Measurements from ENCODE around the gene AUH.

Gene AUH

DNA sequence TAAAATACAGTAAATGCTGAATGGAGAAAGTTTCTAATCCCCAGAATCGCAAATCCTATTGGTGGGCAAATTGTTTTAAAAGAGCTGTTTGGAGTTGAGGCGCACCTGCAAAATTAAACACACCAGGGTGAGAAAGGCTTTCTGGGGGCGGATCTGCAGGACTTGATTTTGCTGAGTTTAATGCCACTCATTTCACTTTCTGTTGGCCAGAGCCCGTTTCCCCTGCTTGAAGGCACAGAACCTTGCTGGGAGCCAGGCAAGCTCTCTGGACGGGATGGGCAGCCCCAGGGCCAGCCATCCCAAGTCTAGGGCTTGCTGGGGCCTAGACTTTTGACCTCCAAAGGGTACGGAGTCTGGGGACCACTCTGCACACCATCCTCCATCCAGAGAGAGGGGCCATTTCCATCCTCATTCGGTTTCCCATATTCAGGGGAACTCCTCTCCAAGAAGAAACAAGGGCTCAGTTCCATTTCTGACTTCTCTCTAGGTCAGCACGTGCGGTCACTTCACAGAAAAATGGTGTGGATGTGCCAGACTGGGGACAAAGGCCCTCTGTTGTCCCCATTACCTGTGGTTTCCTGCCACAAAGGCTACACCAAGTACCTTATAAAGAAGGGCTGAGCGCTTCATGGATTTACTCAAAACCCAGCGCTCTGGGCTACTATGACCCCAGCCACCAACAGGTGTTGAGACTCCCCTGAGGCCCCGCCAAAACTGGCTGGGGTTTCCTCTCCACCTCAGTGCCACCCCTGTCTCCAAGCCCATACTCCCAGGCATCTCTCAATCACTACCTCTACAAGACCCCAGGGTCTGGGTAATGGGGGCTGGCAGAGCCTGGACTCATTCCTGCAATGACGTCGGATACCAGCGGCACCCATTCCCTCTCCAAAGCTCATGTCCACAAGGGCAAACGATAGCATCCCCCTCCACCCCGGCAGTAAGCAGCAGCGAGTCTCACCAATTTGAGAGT, 170.0 kb downstream of the AUH start:
- H3K9me3 ChIP-seq: no peaks in the 10 kb centered on the region
- TF ChIP-seq, protein P1, sequence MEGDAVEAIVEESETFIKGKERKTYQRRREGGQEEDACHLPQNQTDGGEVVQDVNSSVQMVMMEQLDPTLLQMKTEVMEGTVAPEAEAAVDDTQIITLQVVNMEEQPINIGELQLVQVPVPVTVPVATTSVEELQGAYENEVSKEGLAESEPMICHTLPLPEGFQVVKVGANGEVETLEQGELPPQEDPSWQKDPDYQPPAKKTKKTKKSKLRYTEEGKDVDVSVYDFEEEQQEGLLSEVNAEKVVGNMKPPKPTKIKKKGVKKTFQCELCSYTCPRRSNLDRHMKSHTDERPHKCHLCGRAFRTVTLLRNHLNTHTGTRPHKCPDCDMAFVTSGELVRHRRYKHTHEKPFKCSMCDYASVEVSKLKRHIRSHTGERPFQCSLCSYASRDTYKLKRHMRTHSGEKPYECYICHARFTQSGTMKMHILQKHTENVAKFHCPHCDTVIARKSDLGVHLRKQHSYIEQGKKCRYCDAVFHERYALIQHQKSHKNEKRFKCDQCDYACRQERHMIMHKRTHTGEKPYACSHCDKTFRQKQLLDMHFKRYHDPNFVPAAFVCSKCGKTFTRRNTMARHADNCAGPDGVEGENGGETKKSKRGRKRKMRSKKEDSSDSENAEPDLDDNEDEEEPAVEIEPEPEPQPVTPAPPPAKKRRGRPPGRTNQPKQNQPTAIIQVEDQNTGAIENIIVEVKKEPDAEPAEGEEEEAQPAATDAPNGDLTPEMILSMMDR (IDR thresholded peaks at IDR 0.05): no peak
- intact Hi-C loops (cut with DNase I; ENCODE audit: low total_unique reads): loop anchor here (2.0 to 5.0 kb wide), 3 partner anchors 74 to 269 kb away; partner anchors contain the start of gene NFIL3
- DNase-seq: no peak
- H3K36me3 ChIP-seq: no peaks in the 10 kb centered on the region
- H3K4me3 ChIP-seq: no peak overlapping the region
- H3K27ac ChIP-seq: peak overlapping the region; percentile 98 to 99
- H3K4me1 ChIP-seq: peaks cover 0 to 50% (median 29%) of the 10 kb centered on the region in 4 donors
- H3K27me3 ChIP-seq: no peaks in the 10 kb centered on the region

GRCh38 chr9:91190062-91190461, 171.7 kb downstream of the AUH start:
- intact Hi-C loops (cut with DNase I; ENCODE audit: low total_unique reads): loop anchor here (5.0 kb wide), 2 partner anchors 73 to 268 kb away; no protein-coding TSS in a partner anchor
- TF ChIP-seq, protein P1 (IDR thresholded peaks at IDR 0.05): no peak
- Histone ChIP-seq H3K36me3 (no peaks in the 10 kb centered on the region), H3K27me3 (no peaks in the 10 kb centered on the region), H3K9me3 (no peaks in the 10 kb centered on the region), H3K4me3 (no peak overlapping the region), H3K27ac (no peak overlapping the region), H3K4me1 (peaks cover 0 to 37% (median 23%) of the 10 kb centered on the region in 4 donors)
- DNase-seq: no peak

DNA sequence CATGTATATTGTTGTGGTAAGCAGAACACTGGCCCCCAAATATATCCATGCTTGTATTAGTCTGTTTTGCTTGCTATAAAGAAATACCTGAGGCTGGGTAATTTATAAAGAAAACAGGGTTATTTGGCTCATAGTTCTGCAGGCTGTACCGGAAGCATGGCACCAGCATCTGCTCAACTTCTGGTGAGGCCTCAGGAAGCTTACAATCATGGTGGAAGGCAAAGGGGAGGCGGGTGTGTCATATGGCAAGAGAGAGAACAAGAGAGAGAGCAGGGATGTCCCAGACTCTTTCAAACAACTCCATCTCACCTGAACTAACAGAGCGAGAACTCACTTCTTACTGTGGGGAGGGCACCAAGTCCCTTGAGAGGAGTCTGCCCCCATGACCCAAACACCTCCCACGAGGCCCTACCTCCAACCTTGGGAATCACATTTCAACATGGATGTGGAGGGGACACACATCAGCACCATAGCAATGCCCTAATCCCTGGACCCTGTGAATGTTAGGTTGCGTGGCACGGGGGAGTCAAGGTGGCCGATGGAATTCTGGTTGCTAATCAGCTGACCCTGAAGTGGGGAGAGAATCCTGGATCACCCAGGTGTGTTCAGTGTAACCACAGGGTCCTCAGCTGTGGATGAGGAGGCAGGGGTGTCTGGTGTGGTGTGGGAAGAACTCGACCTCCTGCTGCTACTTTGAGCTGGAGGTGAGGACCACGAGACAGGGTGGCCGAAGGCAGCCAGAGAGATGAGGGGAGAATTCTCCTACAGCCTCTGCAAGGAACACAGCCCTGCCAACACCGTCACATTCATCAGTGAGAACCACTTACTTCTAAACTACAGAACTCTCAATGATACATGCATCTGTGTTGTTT, 172.8 kb downstream of the AUH start:
- intact Hi-C loops (cut with DNase I; ENCODE audit: low total_unique reads): no loop called here
- H3K9me3 ChIP-seq: no peaks in the 10 kb centered on the region
- no peaks in the 10 kb centered on the region for H3K36me3 ChIP-seq
- H3K27ac ChIP-seq: no peak overlapping the region
- H3K27me3 ChIP-seq: no peaks in the 10 kb centered on the region
- peaks cover 0 to 26% (median 13%) of the 10 kb centered on the region in 4 donors for H3K4me1 ChIP-seq
- peak in 1 of 2 donors; percentile 29 for DNase-seq
- TF ChIP-seq, protein P1 (IDR thresholded peaks at IDR 0.05): no peak
- H3K4me3 ChIP-seq: no peak overlapping the region

DNA sequence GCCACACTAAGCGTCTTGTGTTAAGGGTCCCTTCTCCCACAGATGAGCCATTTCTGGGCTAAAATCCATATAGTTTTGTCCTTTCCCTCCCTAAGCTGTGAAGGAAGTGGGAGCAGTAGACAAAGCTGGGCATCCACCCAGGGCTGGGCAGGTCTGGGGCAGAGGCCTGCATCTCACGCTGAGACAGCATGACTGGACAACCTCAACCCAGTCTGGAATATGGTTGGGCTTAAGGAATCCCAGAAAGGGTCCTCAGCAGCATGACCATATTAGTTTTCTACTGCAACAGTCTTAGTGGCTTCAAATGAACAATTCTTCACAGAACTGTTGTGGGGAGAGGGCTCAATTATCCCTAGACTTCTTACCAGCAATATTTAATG, 173.8 kb downstream of the AUH start:
- peak overlapping the region in 1 of 2 donors; percentile 44 for H3K27ac ChIP-seq
- no peaks in the 10 kb centered on the region for H3K36me3 ChIP-seq
- TF ChIP-seq, protein P1 (IDR thresholded peaks at IDR 0.05): no peak
- H3K4me3 ChIP-seq: no peak overlapping the region
- intact Hi-C loops (cut with DNase I; ENCODE audit: low total_unique reads): no loop called here
- no peaks in the 10 kb centered on the region for H3K27me3 ChIP-seq
- no peaks in the 10 kb centered on the region for H3K9me3 ChIP-seq
- H3K4me1 ChIP-seq: peaks cover 0 to 23% (median 10%) of the 10 kb centered on the region in 4 donors
- DNase-seq: peak in 1 of 2 donors; percentile 72

DNA sequence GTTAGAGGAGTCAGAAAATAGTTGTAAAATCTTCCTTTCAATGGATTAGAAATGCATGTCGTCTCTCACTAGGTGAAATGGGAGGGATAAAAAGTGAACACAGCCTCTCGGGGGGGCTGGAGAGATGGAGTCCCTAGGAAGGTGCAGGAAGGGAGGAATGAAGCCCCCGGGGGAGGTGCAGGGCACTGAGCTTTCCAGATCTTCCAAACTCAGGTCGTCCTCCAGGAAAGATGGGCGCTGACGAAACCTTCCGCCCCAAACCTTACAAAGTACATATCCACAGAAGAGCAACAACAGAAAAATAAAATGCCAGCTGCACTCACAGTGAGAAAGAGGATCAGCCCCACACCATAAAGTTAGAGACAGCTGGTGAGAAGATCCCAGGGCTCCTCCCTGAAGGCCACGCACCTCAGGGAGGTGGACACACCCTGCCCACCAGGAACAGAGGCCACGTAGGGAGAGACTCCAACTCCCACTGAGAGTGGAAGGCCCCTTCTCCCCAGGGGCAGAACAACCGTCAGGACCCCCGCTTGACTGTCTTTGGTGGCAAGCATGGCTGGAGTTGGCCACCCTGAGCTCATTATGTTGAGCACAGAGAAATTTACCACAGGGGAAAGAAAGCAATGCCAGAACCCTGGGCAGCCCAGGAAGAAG, 174.3 kb downstream of the AUH start:
- no peaks in the 10 kb centered on the region for H3K36me3 ChIP-seq
- peaks cover 0 to 20% (median 8%) of the 10 kb centered on the region in 4 donors for H3K4me1 ChIP-seq
- peak in 1 of 2 donors; percentile 44 for DNase-seq
- H3K9me3 ChIP-seq: no peaks in the 10 kb centered on the region
- peak overlapping the region in 1 of 2 donors; percentile 44 for H3K27ac ChIP-seq
- TF ChIP-seq, protein P1 (IDR thresholded peaks at IDR 0.05): no peak
- H3K27me3 ChIP-seq: no peaks in the 10 kb centered on the region
- no peak overlapping the region for H3K4me3 ChIP-seq
- intact Hi-C loops (cut with DNase I; ENCODE audit: low total_unique reads): no loop called here
